IMR-90 (cell line): Measurements from ENCODE around the gene OBI1.

ENCODE experiments used
- BHLHE40 ChIP-seq: fragments of 150-350 bp; IDR thresholded peaks from 2 replicates; pipeline ENCODE4 v1.6.1; 2016; ENCODE audit warnings: mild to moderate bottlenecking, low read depth, low read length
- CEBPB ChIP-seq: IDR thresholded peaks from 2 replicates; pipeline ENCODE4 v1.6.1; 2012; ENCODE audit warnings: low read depth, low read length, improper control_type of control experiment
- FOS ChIP-seq: fragments of 150-350 bp; IDR thresholded peaks from 2 replicates; pipeline ENCODE4 v1.6.1; 2016; ENCODE audit warnings: low read depth, low read length
- MAFK ChIP-seq: IDR thresholded peaks from 2 replicates; pipeline ENCODE4 v1.6.1; 2012; ENCODE audit warnings: low read depth, low read length, improper control_type of control experiment
- MXI1 ChIP-seq: IDR thresholded peaks from 2 replicates; pipeline ENCODE4 v1.6.1; 2012; ENCODE audit warnings: low read depth, mild to moderate bottlenecking, low read length, moderate library complexity, borderline replicate concordance
- POLR2A ChIP-seq: IDR thresholded peaks from 2 replicates; pipeline ENCODE4 v1.6.1; 2012; ENCODE audit warnings: mild to moderate bottlenecking, low read depth, low read length
- RAD21 ChIP-seq: IDR thresholded peaks from 2 replicates; pipeline ENCODE4 v1.6.1; 2012; ENCODE audit warnings: low read length, improper control_type of control experiment
- RFX5 ChIP-seq: IDR thresholded peaks from 2 replicates; pipeline ENCODE4 v1.8.0; 2012; ENCODE audit warnings: low read depth, mild to moderate bottlenecking, low read length, moderate library complexity
- SMC3 ChIP-seq: fragments of 150-350 bp; IDR thresholded peaks from 2 replicates; pipeline ENCODE4 v1.6.1; 2016; ENCODE audit warnings: low read depth, mild to moderate bottlenecking, antibody characterized with exemption, low read length, moderate library complexity
- TF ChIP-seq, protein P1 (sequence below): conservative IDR thresholded peaks from 2 replicates; pipeline ENCODE4 v1.5.1; 2012; ENCODE audit warnings: mild to moderate bottlenecking, low read depth, low read length, improper control_type of control experiment

DNA sequence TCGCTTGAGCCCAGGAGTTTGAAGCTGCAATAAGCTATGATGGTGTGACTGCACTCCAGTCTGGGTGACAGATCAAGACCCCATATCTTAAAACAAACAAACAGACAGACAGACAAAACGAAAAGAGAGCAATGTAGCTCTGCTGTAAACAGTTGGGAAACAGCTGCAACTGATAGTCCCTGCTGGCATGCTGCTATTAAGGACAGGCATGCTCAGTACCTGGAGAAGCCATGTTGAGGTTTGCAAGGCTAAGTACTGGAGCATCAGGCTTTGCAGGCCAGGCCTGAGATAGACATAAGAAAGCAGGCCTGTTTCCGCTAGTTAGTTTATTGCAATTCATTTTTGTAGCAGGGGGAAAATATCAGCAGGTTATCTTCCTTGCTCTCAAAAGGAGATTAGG is 16.2 kb upstream of the OBI1 start:
- TF ChIP-seq, protein P1, sequence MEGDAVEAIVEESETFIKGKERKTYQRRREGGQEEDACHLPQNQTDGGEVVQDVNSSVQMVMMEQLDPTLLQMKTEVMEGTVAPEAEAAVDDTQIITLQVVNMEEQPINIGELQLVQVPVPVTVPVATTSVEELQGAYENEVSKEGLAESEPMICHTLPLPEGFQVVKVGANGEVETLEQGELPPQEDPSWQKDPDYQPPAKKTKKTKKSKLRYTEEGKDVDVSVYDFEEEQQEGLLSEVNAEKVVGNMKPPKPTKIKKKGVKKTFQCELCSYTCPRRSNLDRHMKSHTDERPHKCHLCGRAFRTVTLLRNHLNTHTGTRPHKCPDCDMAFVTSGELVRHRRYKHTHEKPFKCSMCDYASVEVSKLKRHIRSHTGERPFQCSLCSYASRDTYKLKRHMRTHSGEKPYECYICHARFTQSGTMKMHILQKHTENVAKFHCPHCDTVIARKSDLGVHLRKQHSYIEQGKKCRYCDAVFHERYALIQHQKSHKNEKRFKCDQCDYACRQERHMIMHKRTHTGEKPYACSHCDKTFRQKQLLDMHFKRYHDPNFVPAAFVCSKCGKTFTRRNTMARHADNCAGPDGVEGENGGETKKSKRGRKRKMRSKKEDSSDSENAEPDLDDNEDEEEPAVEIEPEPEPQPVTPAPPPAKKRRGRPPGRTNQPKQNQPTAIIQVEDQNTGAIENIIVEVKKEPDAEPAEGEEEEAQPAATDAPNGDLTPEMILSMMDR = no peak
- TF ChIP-seq CEBPB (no peak), POLR2A (no peak), SMC3 (no peak), RAD21 (no peak), MXI1 (no peak), BHLHE40 (no peak), RFX5 (no peak), FOS (no peak), MAFK (no peak)
